Measurements from ENCODE around the gene SPINK8. TPM values are rescaled to one million over a fixed set of nuclear protein-coding genes. Genes with fewer than 3 reads are reported as not detected.

Gene SPINK8
- total and polyA plus RNA-seq, 2 of the 8 experiments (the other 6 are each of a cell fraction or from before 2014, with no cell fraction given): 0.29 TPM; not detected in 1

DNA sequence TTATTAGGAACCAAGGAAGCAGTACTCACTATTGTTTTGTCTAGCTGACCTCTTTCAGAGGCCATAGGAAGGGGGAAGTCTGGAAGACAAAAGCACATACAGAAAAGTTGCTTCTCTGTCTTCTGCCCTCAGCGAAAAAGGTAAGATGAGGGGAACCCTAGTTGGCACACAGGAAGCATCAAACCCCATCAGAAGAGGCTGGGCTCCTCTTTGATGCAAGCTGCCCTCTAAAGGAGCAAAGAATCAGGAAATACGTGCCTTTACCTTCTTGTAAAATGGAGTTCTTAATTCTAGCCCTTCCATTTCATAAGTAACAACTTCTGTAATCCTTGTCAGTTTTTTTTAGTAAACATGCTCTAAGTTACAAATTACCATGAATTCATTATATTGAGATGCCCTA lies 12.5 kb downstream of the SPINK8 start:
- Histone ChIP-seq H3K27me3 (replicated peaks in 1 of 4; ENCODE audit: control insufficient read depth in 3 of 4, extremely low read depth in 1 of 4, insufficient read depth in 3 of 4, low read length in 3 of 4) (peaks cover 0 to 1% (median 0%) of the 10 kb centered on the region in 4 experiments; a peak in 2 of 7 replicates), H2BK20ac (ENCODE audit: low read length) (no peak overlapping the region), H4K5ac (ENCODE audit: insufficient read length, low read depth, low read length) (no peak overlapping the region), H3K4me1 (replicated peaks in 1 of 4; ENCODE audit: control insufficient read depth in 3 of 4, insufficient read depth in 4 of 4, low read length in 3 of 4) (no peaks in the 10 kb centered on the region), H3K4ac (replicated peaks; ENCODE audit: insufficient read length, low read depth, low read length) (no peak overlapping the region), H3K23me2 (ENCODE audit: low read depth, low read length) (no peaks in the 10 kb centered on the region), H3K18ac (ENCODE audit: extremely low read depth, low read length) (no peak overlapping the region), H2BK12ac (ENCODE audit: low read depth, low read length) (no peak overlapping the region), H2AK5ac (ENCODE audit: low read depth, low read length) (no peak overlapping the region), H3K79me1 (ENCODE audit: low read depth, low read length) (no peaks in the 10 kb centered on the region), H3K14ac (ENCODE audit: insufficient read length) (no peak overlapping the region), H3K9ac (replicated peaks in 1 of 4; ENCODE audit: extremely low read depth in 1 of 4, low read depth in 3 of 4, low read length in 3 of 4) (no peak overlapping the region), H2BK15ac (ENCODE audit: low read length) (no peak overlapping the region), H2BK120ac (replicated peaks; ENCODE audit: low read depth, low read length) (no peak overlapping the region), H3K4me2 (ENCODE audit: insufficient read depth in 1 of 2, low read depth in 2 of 2, low read length in 2 of 2) (no peak overlapping the region), H3K9me3 (ENCODE audit: insufficient read depth in 2 of 2, low read depth in 1 of 2, low read length in 1 of 2) (no peaks in the 10 kb centered on the region), H3K4me3 (ENCODE audit: extremely low read depth in 1 of 4, insufficient read depth in 2 of 4, low read depth in 3 of 4, low read length in 4 of 4) (no peak overlapping the region), H3K23ac (ENCODE audit: insufficient read length) (no peak overlapping the region), H4K8ac (ENCODE audit: extremely low read depth, insufficient read depth, low read length) (no peak overlapping the region), H4K91ac (replicated peaks; ENCODE audit: insufficient read length, low read length) (no peak overlapping the region), H3K79me2 (ENCODE audit: control insufficient read depth in 1 of 2, insufficient read depth in 2 of 2, low read length in 2 of 2) (no peaks in the 10 kb centered on the region), H3K27ac (ENCODE audit: low read depth, low read length) (no peak overlapping the region), H4K20me1 (replicated peaks in 1 of 2; ENCODE audit: control insufficient read depth in 1 of 2, insufficient read depth in 2 of 2, low read length in 2 of 2) (no peaks in the 10 kb centered on the region), H2BK5ac (ENCODE audit: low read depth, low read length) (no peak overlapping the region), H3K56ac (replicated peaks; ENCODE audit: insufficient read length, low read depth, low read length) (no peak overlapping the region), H3K36me3 (ENCODE audit: control insufficient read depth in 2 of 4, insufficient read depth in 4 of 4, low read length in 3 of 4) (no peaks in the 10 kb centered on the region), H2AFZ (ENCODE audit: low read length) (no peak overlapping the region)
- CTCF ChIA-PET (ENCODE audit: partially characterized antibody): interaction anchor here (1.2 to 2.4 kb wide), 2 partner anchors 15 to 127 kb away, joined by 3 to 7 read pairs; no protein-coding TSS in a partner anchor
- POLR2A ChIA-PET (ENCODE audit: partially characterized antibody): interaction anchor here (1.2 kb wide), 1 partner anchor 12 kb away, joined by 3 read pairs; the partner anchor contains the start of gene SPINK8
- DNase-seq (ENCODE audit: low read depth in 1 of 2, low spot score in 2 of 2) (no peak), FAIRE-seq (no peak)
- WGBS, 2 experiments (ENCODE audit: extremely low coverage in 1 of 2, insufficient coverage in 1 of 2, insufficient read length in 1 of 2, insufficient replicate concordance in 2 of 2, low coverage in 1 of 2, low lambda C conversion rate in 2 of 2, missing lambda C conversion rate in 1 of 2): 84% methylated on average over 2 of the region's 2 CpGs; no CpG with 5 or more reads in 1 of the 2 experiments
- TF ChIP-seq RXRA (IDR thresholded peaks at IDR 0.05; ENCODE audit: insufficient read depth, low read depth, low read length) (no peak), PHF8 (conservative IDR thresholded peaks at IDR 0.05; ENCODE audit: low read depth, low read length) (no peak), RBBP5 (IDR thresholded peaks at IDR 0.05; ENCODE audit: borderline replicate concordance, low read depth, low read length) (no peak), TAF1 (IDR thresholded peaks at IDR 0.05; ENCODE audit: low read depth, low read length) (no peak), RFX5 (IDR thresholded peaks at IDR 0.05; ENCODE audit: borderline replicate concordance, low read depth, low read length) (no peak), NANOG (IDR thresholded peaks at IDR 0.05; ENCODE audit: insufficient read depth, low read depth, low read length, poor library complexity, severe bottlenecking) (no peak), ATF3 (IDR thresholded peaks at IDR 0.05; ENCODE audit: insufficient read depth, low read depth, low read length) (no peak), E2F6 (IDR thresholded peaks at IDR 0.05) (no peak), GTF2F1 (IDR thresholded peaks at IDR 0.05; ENCODE audit: borderline replicate concordance, low read depth, low read length) (no peak), KDM4A (IDR thresholded peaks at IDR 0.05; ENCODE audit: low read depth, low read length, severe bottlenecking) (no peak)
- TF ChIP-seq, protein P1, sequence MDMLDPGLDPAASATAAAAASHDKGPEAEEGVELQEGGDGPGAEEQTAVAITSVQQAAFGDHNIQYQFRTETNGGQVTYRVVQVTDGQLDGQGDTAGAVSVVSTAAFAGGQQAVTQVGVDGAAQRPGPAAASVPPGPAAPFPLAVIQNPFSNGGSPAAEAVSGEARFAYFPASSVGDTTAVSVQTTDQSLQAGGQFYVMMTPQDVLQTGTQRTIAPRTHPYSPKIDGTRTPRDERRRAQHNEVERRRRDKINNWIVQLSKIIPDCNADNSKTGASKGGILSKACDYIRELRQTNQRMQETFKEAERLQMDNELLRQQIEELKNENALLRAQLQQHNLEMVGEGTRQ (IDR thresholded peaks at IDR 0.05; ENCODE audit: low read length): no peak
